Cortex of kidney (tissue), 1 donor: ENCODE measurements around the gene TNIP2.
"Not testable (repeated sequence)": the region's sequence is repeated elsewhere in the genome, so short reads cannot be mapped to it uniquely, and the experiment has no call there.

Experiments used
- DNase-seq: peaks from one replicate; lab custom pipeline; 2025; lab: John Stamatoyannopoulos, UW

Gene TNIP2

DNA sequence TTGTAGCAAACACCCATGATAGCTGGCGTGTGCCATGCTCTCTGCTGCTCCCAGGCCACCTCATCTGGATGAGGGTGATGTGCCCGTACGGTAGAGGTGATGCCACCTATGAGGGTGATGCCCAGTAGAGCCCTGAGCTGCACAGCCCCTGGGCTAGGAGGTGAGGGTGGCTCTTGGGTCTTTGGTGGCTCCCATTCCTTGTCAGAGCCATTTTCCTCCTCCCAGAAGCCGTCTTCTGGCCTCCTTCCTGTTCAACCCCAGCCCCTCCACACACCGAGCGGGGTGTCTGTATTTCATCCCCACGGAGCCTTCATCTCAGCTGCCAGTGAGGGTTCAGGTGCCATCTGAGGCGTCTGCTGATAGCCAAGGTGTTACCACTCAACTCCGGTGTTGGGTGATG, 12.0 kb upstream of the TNIP2 start:
- no peak for DNase-seq

DNA sequence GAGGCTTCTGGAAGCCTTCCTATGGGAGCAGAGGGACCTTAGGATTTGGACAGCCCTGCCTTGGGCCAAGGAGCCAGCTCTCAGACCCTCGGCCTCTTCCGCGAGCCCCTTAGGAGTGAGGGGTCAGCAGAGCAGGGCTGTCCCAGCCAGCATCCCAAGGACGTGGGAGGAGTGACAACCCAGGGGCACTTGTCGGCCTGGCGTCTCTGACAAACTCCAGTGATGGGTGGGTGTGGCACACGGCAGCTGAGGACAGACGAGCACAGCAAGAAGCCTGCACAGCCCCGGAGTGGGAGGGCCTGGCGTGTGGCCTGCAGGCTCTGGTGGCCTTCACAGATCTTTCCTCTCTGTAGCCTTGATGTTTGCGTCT, 11.6 kb upstream of the TNIP2 start:
- no peak for DNase-seq

DNA sequence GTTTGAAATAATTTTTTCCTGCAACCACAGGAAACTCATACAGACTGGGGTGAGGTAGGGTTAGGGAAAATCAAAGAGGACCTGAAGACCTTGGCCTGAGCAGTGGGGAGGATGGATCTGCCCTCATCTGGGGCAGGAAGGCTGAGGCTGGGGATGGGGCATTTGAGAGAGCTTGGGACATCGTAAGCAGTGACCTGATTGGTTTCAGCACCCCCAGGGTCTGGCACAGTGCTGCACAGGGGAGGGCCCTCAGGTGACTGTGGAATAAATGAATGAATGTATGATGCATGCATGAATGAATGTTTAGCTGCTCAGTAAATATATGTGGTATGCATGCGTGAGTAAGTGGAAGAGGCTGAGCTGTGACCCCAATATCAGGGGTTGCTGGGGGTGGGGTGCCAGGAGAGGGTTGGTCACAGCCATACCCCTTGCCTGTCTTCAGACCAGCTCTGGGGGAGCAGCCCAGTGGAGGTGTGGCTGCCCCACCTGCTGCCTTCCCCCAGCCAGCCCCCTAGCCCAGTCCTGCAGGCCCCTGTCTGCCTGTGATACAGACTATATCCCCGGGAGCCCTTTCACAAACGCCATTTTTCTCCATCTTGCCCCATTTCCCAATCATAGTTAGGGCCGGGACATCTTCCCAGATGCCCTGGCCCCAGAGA, 11.0 kb upstream of the TNIP2 start:
- no peak for DNase-seq

DNA sequence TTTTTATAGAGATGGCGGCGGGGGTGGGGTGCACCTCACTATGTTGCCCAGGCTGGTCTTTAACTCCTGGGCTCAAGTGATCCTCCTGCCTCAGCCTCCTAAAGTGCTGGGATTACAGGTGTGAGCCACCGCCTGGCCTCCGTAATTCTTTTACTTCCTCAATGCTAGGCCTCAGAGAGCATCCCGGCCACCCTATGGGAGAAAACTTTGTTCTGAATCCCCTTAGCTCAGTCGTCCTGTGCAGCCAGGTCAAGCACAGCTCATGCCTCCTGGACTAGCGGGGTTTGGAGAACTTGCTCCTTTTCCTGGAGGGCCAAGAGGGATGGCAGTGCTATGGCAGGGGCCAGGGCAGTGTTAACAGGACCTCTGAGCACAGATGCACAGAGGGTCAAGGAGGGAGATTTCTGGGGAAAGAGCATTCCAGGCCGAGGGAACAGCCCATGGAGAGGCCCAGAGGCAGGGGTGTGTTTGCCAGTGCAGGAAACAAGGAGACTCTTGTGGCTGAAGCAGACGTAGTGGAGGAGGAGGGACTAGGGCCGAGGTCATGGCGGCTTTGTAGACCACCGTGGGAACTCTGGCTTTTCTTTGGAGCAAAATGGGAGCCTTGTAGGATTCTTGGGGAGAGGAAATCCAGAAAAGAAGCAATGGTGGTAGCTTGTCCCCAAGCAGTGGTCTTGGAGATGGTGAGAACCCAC, 9.8 kb upstream of the TNIP2 start:
- no peak for DNase-seq

DNA sequence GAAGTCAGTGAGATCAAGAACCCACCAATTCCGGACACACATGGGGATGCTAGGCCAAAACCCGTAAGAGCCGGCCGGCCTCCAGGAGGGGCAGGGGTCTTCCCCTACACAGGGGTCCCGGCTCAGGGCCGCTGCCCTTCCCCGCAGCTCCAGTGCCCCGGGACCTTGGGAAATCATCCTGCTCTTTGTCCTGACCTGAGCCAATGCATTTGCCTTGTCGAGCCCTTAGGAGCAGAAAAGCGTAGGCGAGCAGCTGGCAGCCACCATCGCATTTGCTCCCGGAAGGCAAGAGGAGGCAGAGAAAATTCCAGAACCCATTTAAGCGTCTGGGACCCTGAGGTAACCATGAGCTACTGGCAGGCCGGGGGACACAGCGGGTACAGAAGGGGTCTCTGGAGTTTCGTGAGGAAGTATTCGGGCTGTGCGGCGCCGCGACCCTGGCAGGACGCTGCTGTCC, 7.4 kb upstream of the TNIP2 start:
- no peak for DNase-seq

DNA sequence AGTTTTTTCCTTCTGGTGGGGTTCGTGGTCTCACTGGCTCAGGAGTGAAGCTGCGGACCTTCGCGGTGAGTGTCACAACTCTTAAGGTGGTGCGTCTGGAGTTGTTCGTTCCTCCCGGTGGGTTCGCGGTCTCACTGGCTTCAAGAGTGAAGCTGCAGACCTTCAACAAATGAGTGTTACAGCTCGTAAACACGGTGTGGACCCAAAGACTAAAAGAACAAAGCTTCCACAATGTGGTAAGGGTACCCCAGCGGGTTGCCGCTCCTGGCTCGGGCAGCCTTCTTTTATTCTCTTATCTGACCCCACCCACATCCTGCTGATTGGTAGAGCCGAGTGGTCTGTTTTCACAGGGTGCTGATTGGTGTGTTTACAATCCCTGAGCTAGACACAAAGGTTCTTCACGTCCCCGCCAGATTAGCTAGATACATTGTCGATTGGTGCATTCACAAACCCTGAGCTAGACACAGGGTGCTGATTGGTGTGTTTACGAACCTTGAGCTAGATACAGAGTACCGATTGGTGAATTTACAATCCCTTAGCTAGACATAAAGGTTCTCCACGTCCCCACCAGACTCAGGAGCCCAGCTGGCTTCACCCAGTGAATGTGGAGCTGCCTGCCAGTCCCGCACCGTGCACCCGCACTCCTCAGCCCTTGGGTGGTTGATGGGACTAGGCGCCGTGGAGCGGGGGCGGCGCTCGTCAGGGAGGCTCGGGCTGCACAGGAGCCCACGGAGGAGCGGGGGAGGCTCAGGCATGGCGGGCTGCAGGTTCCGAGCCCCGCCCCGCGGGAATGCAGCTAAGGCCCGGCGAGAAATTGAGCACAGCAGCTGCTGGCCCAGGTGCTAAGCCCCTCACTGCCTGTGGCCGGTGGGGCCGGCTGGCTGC, 6.6 kb upstream of the TNIP2 start:
- not testable (repeated sequence) for DNase-seq

DNA sequence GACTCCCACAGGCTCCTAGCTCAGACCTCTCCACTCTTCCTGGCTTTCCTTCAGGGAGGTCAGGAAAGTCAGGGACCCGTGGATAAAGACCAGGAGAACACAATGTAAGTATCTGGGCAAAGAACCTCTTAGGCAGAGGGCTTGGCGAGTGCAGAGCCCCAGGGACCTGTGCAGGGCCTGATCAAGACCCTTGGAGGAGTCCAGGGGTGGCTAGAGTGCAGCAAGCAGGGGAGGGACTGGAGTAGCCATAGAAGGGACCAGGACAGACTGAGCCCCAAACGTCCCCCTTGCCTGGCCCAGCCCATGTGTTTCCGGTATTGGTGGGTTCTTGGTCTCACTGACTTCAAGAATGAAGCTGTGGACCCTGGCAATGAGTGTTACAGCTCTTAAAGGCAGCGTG, 5.9 kb upstream of the TNIP2 start:
- no peak for DNase-seq

DNA sequence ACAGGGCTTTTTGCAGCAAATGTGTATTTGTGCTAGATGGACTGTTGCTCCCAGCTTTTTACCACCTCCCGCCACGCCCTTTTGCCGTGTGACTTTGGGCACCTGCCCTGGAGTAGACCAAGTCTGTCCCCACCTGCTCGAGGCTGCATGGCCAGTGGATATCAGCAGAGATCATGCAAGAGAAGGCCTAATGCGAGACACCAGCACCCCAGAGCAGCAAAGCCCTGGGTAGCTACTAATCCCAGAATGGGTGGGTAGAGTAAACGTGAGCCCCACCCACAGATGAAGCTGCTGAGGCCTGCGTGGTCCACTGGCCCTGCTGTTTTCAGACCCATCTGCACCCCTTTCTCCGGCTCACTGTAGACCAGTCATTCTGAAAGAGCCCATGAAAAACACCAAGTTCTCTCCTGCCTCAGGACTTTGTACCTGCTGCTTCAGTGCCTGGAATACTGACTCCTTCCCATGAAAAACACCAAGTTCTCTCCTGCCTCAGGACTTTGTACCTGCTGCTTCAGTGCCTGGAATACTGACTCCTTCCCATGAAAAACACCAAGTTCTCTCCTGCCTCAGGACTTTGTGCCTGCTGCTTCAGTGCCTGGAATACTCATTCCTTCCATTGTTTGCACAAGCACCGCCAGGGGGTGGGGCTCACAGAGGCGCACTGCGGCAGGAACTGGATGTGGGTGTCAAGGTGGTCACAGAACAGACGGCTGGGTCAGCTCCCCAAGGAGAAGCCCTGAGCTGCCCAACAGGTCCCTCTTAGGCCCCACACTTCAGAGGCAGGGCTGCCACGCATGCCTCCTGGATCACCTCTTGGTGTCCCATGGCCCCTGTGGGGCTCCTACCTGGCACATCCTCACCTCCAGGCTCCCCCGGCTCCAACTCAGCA, 5.1 kb upstream of the TNIP2 start:
- no peak for DNase-seq

DNA sequence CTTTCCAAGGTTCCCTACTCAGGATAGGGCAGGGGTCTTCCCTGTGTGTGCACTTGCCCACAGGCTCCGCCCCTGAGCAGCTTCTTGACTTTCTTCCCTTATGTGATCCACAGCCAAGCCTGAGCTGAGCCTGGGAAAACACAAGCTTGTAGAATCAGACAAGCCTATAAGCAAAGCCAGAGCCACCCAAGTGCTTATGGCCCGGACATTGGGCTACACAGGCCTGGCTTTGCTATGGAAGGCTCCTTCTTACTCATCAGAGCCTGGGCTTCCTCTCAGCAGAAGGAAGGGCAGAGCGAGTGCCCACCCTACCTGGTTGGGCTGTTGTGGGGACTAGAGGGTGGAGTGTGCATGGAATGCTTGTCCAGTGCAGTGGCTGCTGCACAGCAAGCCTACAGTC, 1.3 kb upstream of the TNIP2 start:
- DNase-seq = no peak

DNA sequence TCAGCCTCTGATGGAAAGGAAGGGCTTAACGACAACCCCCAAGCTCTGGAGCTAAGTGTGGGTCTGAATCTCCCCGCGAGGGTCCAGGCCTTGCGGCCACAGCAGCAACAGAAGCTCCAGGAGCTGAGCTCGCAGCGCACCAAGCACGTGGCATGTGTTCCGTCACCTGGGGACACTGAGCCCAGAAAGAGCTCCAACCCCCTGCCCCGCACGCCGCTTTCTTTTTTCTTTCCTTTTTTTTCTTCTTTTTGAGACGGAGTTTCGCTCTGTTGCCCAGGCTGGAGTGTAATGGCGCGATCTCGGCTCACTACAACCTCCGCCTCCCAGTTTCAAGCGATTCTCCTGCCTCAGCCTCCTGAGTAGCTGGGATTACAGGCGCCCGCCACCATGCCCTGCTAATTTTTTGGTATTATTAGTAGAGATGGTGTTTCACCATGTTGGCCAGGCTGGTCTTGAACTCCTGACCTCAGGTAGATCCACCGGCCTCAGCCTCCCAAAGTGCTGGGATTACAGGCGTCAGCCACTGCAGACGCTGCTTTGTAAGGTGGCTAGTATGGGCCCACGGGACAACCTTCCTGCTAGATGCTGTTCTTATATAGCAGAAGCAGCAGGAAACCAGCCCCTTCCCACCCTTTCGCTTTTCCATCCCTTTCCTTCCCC, 685 bp upstream of the TNIP2 start:
- DNase-seq = no peak

DNA sequence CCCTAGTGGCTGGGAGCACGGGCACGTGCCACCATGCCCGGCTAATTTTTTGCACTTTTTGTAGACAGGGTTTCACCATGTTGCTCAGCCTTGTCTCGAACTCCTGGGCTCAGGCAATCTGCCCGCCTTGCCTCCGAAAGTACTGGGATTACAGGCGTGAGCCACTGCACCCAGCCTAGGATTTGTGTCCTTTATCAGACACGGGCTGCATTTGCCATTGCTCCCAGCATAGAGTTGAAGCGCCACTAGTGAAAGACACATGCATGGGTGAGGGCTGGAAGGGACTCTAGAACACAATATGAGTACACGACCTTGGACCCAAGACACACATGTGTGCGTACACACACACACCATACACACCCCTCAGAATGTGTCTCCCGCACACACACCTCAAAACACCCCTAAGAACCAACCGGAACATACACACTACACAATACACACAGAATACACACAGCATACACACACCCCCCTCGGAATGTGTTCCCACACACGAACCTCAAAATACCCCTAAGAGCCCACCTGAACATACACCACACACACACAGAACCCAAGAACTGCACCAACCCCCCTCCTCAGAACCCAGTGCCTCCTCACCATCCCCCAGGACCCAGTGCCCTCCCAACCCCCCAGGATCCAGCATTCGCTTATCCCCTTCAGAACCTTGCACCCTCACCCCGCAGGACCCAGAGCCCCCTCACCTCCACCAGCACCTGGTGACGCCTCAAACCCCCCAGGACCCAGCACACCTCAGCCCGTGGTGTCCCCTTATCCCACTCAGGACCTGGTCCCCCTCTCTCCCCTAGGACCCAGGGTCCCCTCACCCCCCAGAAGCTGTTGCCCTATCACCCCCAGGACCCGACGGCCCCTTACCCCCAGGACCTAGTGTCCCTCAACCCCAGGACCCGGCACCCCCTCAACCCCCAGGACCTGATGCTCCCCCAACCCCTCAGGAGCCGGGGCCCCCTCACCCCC, 1.0 kb downstream of the TNIP2 start:
- DNase-seq = no peak

DNA sequence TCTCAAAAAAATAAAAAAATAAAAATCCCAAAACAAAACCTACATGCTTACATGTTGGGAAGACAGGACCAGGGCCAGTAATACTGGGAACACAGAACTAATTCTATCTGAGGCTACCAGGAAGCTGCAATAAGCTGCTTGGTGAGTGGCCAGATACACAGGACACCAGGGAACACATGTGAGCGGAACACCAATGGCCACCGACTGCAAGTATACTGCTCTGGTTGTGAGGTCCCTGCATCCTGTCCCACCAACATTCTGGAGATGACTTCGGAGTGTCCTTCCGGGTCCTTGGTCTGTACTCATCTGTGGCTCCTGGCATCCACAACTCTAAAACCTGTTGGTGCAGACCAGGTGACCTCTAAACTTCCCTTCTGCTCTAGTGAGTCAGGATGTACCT, 2.7 kb downstream of the TNIP2 start:
- DNase-seq = no peak

DNA sequence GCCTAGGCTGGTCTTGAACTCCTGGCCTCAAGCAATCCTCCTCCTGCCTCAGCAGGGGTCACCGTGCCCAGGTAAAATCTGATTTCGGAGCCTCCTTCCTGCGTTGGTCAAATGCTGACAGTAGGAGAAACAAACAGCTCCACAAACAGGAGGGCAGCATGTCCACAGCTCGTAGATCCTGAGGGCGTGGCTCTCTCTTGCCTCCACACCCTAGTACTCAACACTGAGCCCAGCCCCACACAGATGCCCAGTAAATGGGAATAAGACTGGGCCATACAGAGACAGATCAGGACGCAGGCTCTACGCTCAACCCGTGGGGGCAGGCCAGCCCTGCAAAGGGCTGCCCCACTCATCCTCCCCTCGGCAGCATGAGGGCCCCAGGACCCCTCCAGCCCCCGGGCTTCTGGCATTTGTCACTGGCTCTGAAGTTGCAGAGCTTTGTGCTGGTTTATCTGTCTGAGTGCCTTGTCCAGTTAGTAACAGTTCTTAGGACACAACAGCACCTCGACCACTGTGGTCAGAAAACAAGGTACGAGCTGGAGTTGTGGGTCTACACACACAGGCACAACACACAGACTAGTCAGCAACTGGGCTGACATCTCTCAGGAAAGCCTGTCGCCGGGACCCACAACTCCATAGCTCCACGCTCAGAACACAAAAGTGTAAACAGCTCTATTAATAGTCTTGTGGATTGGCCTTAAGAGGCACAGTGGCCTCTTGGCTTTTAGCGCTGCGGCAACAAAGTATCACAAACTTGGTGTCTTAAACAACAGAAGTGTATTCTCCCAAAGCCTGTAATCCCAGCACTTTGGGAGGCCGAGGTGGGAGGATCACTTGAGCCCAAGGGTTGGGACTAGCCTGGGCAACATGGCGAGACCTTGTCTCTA, 5.2 kb downstream of the TNIP2 start:
- DNase-seq = no peak

DNA sequence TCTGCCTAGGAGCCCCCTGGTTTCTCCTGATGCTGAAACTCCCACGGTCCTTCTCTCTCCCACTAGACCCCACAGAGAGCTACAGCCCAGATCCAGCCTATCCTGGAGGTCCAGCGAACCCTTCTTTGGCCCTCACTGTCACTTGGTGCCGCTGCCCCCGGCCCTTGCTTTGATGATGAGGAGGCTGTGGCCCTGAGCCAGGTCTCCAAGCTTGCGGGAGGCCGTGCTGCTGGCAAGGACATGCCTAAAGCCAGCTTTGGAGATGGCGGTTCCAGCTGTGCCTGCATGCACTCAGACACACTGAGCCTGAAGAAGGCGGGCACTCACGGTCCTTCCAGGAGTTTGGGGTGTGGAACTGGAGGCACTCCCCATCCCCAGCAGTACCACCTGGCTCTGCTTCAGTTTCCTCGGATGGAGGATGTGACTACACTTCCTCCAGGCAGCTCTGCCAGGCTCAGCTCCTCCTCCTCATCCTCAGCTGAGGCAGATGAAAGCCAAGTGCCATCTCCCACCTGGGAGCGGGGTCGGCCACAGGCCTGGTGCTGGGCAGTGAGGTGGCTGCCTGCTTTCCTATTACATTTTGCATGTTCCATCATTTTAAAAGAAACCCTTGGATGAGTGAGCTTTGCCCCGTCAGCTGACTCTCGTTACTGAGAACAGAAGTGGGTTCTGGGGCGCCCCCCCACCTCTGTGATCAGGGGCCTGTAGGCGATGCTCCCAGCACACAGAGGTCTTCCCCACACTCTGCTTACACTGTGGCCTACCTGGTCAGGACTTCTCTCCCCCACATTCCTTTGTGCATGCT, 9.0 kb downstream of the TNIP2 start:
- no peak for DNase-seq

DNA sequence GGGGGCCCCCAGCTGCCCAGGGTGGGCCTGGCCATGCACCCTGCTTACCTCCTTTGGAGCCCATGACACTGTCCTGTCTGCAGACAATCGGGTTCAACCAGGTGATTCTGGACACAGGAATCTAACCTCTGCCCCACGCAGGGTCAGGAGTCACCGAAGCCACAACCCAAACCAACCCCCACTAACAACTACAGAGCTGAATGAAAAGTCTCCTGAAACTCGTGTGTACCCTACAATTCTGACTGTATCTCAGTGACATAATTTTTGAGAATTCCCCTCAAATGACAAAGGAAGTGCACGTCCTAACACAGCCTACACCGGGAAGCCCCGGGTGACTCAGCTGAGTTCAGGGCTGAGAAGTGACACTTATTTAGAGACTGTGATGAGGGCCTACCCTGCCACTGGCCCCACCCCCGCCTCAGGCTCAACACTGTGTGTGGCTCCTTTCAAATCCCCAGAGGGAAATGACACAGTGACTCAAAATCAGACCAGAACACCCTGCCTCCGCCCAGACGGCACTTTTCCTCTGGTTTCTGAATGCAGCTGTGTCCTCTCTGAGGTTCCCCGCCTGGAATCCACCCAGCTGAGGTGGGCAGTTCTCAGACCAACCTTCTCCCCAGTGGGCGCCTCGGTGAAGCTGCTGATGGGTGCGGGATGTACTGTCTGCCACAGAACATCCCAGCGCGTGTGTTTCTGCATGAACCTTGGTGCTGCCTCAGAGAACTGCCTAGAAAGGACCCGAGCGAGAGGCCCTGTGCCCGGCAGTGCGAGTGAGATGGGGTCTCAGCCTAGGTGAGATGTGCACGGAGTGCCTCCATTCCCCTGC, 9.9 kb downstream of the TNIP2 start:
- no peak for DNase-seq

DNA sequence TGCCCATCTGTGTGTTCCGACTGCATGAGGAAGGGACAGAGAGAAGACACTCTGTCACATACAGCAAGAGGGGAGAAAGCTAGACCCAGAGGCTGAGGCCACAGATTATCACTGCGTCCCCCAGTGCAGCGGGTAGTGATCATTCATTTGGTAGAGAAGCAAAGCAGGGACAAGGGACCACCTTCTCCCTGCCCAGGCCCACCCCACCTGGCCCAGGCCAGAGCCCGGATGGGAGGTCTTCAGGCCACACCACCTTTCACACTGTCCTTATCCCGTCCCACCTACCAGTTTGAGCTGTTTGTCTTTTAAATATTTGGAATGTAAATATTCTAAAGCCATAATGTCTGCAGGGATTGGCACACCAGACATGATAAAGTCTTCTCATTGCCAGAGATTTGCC, 10.6 kb downstream of the TNIP2 start:
- DNase-seq = no peak

DNA sequence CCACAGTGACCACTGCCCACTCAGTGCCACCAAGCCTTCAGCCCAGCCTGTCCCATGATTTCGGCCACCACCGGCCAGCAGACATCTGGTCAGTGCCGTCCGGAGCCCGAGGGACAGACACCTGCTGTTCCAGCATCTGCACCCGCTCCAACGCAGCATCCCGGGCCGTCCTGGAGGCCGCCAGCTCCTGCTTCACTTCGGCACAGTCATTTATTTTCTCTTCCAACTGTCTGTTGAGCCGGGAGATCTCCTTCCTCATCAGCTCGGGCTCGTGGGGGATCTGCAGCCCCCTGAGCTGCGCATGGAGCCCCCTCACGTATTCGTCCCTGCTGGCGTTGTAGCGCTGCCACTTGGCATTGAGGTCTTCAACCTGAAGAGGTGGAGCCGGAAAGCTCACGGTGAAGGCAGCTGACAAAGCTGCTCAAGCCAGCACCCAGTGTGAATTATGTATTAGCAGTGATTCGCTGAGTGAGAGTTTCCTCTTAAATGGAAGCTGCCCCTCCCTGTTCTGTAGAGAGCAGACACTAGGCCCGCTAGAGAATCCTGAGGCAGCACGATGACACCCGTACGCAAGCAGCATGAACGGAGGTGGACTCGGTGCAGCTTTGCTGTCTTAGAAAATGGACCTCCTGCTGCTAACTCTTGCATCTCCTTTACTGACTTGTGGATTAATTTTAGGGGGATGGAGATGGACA, 11.4 kb downstream of the TNIP2 start:
- no peak for DNase-seq
